Mucosa of rectum (tissue), 2 donors: Measurements from ENCODE around the gene SLC4A11.

Experiments used
- H3K27ac ChIP-seq, 2 donors: one replicate each; pipeline ENCODE4 v1.7.0; 2013; ENCODE audit warnings: inconsistent platforms in 2 of 2, low read depth in 2 of 2, low read length in 2 of 2
- H3K27me3 ChIP-seq, 2 donors: one replicate each; pipeline ENCODE4 v1.7.0; 2013; ENCODE audit warnings: low read length in 2 of 2; ENCODE audit not compliant: control insufficient read depth in 2 of 2, insufficient read depth in 2 of 2
- H3K36me3 ChIP-seq, 2 donors: one replicate each; pipeline ENCODE4 v1.7.0; 2013; ENCODE audit warnings: low read length in 2 of 2; ENCODE audit not compliant: control insufficient read depth in 2 of 2, insufficient read depth in 2 of 2
- H3K4me1 ChIP-seq, 2 donors: one replicate each; pipeline ENCODE4 v1.7.0; 2013; ENCODE audit warnings: low read length in 2 of 2, mild to moderate bottlenecking in 1 of 2; ENCODE audit not compliant: control insufficient read depth in 2 of 2, insufficient read depth in 2 of 2
- H3K4me3 ChIP-seq, 2 donors: one replicate each; pipeline ENCODE4 v1.7.0; 2013; ENCODE audit warnings: low read length in 2 of 2
- H3K9ac ChIP-seq, 2 donors: one replicate each; pipeline ENCODE4 v1.7.0; 2013; ENCODE audit warnings: low read length in 2 of 2, low read depth in 1 of 2, mild to moderate bottlenecking in 1 of 2
- H3K9me3 ChIP-seq, 2 donors: one replicate each; pipeline ENCODE4 v1.7.0; 2013; ENCODE audit warnings: low read length in 2 of 2; ENCODE audit not compliant: control insufficient read depth in 2 of 2
- donor health status: healthy.
- donor health status: Normal muscosa, but diverticular disease.

Gene SLC4A11

GRCh38 chr20:3239026-3239866, at the start of gene SLC4A11:
Gene SLC4A11 (minus strand): TSS chr20:3239190. CDS start chr20:3239137, 53 bp downstream.
- no peaks in the 10 kb centered on the region for H3K36me3 ChIP-seq
- H3K9ac ChIP-seq, result peak within 1 kb of the TSS in 1 of 2 donors; percentile 33
- peaks cover 38 to 51% of the 10 kb centered on the region in 2 donors for H3K27me3 ChIP-seq
- no peak within 1 kb of the TSS for H3K27ac ChIP-seq
- H3K4me3 ChIP-seq, result peak within 1 kb of the TSS; percentile 67 to 69
- H3K4me1 ChIP-seq, result peaks cover 10 to 11% of the 10 kb centered on the region in 2 donors
- H3K9me3 ChIP-seq, result no peaks in the 10 kb centered on the region

- Histone ChIP-seq H3K9me3 (no peaks in the 10 kb centered on the region), H3K4me1 (no peaks in the 10 kb centered on the region), H3K9ac (no peak overlapping the region), H3K4me3 (no peak overlapping the region), H3K27me3 (no peaks in the 10 kb centered on the region), H3K36me3 (peaks cover 0 to 7% of the 10 kb centered on the region in 2 donors), H3K27ac (no peak overlapping the region)
Measured at GRCh38 chr20:3283222-3283820, 44.3 kb upstream of the SLC4A11 start.

- Histone ChIP-seq H3K4me1 (no peaks in the 10 kb centered on the region), H3K9ac (no peak overlapping the region), H3K27ac (no peak overlapping the region), H3K27me3 (no peaks in the 10 kb centered on the region), H3K36me3 (peaks cover 0 to 14% of the 10 kb centered on the region in 2 donors), H3K9me3 (no peaks in the 10 kb centered on the region), H3K4me3 (no peak overlapping the region)
Measured at GRCh38 chr20:3282271-3283221, 43.6 kb upstream of the SLC4A11 start.

- Histone ChIP-seq H3K27ac (no peak overlapping the region), H3K36me3 (peaks cover 0 to 14% of the 10 kb centered on the region in 2 donors), H3K4me3 (no peak overlapping the region), H3K9ac (no peak overlapping the region), H3K27me3 (no peaks in the 10 kb centered on the region), H3K9me3 (no peaks in the 10 kb centered on the region), H3K4me1 (no peaks in the 10 kb centered on the region)
Measured at GRCh38 chr20:3281437-3281836, 42.4 kb upstream of the SLC4A11 start.

- no peak overlapping the region for H3K27ac ChIP-seq
- no peaks in the 10 kb centered on the region for H3K9me3 ChIP-seq
- no peak overlapping the region for H3K4me3 ChIP-seq
- peaks cover 0 to 10% of the 10 kb centered on the region in 2 donors for H3K36me3 ChIP-seq
- H3K9ac ChIP-seq, result no peak overlapping the region
- H3K27me3 ChIP-seq, result no peaks in the 10 kb centered on the region
- H3K4me1 ChIP-seq, result no peaks in the 10 kb centered on the region
Measured at GRCh38 chr20:3279761-3280160, 40.8 kb upstream of the SLC4A11 start.

GRCh38 chr20:3277686-3278465, 38.9 kb upstream of the SLC4A11 start:
- H3K9ac ChIP-seq, result no peak overlapping the region
- no peak overlapping the region for H3K27ac ChIP-seq
- no peaks in the 10 kb centered on the region for H3K27me3 ChIP-seq
- H3K4me1 ChIP-seq, result no peaks in the 10 kb centered on the region
- H3K9me3 ChIP-seq, result no peaks in the 10 kb centered on the region
- H3K4me3 ChIP-seq, result no peak overlapping the region
- H3K36me3 ChIP-seq, result peaks cover 0 to 10% of the 10 kb centered on the region in 2 donors

- no peak overlapping the region for H3K27ac ChIP-seq
- H3K36me3 ChIP-seq, result peaks cover 0 to 8% of the 10 kb centered on the region in 2 donors
- H3K9me3 ChIP-seq, result no peaks in the 10 kb centered on the region
- no peak overlapping the region for H3K9ac ChIP-seq
- no peaks in the 10 kb centered on the region for H3K4me1 ChIP-seq
- H3K4me3 ChIP-seq, result no peak overlapping the region
- H3K27me3 ChIP-seq, result no peaks in the 10 kb centered on the region
Measured at GRCh38 chr20:3276680-3277015, 37.7 kb upstream of the SLC4A11 start.

- no peaks in the 10 kb centered on the region for H3K27me3 ChIP-seq
- no peaks in the 10 kb centered on the region for H3K9me3 ChIP-seq
- H3K9ac ChIP-seq, result no peak overlapping the region
- no peak overlapping the region for H3K27ac ChIP-seq
- no peak overlapping the region for H3K4me3 ChIP-seq
- no peaks in the 10 kb centered on the region for H3K4me1 ChIP-seq
- peaks cover 0 to 8% of the 10 kb centered on the region in 2 donors for H3K36me3 ChIP-seq
Measured at GRCh38 chr20:3275966-3276679, 37.1 kb upstream of the SLC4A11 start.
